Measurements from ENCODE around the gene RANBP3L. TPM values are rescaled to one million over a fixed set of nuclear protein-coding genes. Genes with fewer than 3 reads are reported as not detected.
A peak's percentile ranks its signal among the peaks of the same experiment; 100 is the strongest.
"Not testable (repeated sequence)": the region's sequence is repeated elsewhere in the genome, so short reads cannot be mapped to it uniquely, and the experiment has no call there.

RANBP3L gene
- total RNA-seq (1 to 10 TPM in 3 of 9 donors, under 1 TPM in 6; 0.19 to 2.2 (median 0.54) TPM), polyA plus RNA-seq (under 1 TPM; 0.14 to 0.19 TPM)
- long read RNA-seq, donor 1 = 0 reads
- long read RNA-seq, donor 2 = 0 reads
- long read RNA-seq, donor 3, partial matches to known transcripts = 1 of 4 reads
- long read RNA-seq, donor 3, other reads (novel, unspliced or antisense) = 0 of 4 reads

DNA sequence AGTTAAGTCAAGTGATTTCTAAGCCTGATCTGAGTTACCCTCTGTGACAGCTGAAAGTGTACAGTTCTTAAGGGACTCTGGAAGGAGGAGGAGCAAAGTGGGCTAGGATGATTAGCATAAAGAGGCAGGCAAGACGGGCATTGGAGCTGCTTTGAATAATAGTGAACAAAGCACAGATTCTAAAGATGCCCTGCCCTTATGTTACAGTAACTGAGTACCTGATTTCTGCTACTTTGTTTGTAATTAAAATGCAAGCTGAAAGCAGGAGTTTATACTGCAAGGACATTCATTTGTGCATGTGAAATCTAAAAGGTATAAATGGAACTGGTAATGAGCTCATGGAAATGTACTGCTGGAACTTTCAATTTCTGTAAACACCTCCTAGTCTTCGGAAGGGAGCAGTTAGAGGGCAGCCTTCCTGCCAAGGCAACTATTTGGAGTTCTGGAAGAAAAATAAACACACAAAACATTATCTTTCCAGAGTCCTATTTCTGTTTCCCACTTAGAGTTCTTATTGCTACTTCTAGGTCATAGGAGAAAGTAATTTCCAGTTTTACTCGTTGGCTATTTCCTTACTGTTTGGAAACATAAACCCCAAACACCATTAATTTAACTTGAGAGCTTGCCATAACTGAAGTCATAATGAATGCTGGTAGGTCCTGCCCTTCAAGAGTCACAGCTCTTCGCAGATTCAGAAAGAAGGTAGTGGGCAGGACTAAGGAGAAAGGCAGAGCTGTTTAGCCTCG, at the start of gene RANBP3L:
TSS of gene RANBP3L (minus strand) at position 45 of the 746 bp plus-strand sequence. CDS start 486 bp downstream, outside the sequence.
- H3K36me3 ChIP-seq = no peaks in the 10 kb centered on the region
- ATAC-seq = peak; percentile 71 to 91 (median 84)
- no peaks in the 10 kb centered on the region for H3K27me3 ChIP-seq
- H3K4me3 ChIP-seq = peak within 1 kb of the TSS in 11 of 12 donors; percentile 5 to 50 (median 35)
- H3K9me3 ChIP-seq = no peaks in the 10 kb centered on the region
- 5 to 24% (median 17%) methylated on average over 5 of the region's 5 CpGs for WGBS, 4 donors
- TF ChIP-seq POLR2A (IDR thresholded peaks at IDR 0.05) (no peak), CTCF (IDR thresholded peaks at IDR 0.05) (no peak)
- H3K4me1 ChIP-seq = peaks cover 0 to 31% (median 10%) of the 10 kb centered on the region in 12 donors
- intact Hi-C loops (cut with DNase I) = loop anchor here in 8 of 10 donors (2.0 to 10.0 kb wide), 9 partner anchors 31 to 393 kb away; partner anchors contain the start of gene NADK2 (in 3 of the 8)
- no peak for DNase-seq
- peak within 1 kb of the TSS; percentile 29 to 76 (median 68) for H3K27ac ChIP-seq

GRCh38 chr5:36346896-36347690, 45.4 kb upstream of the RANBP3L start:
- Histone ChIP-seq H3K36me3 (no peaks in the 10 kb centered on the region), H3K9me3 (peaks cover 0 to 3% (median 0%) of the 10 kb centered on the region in 12 donors), H3K27me3 (no peaks in the 10 kb centered on the region), H3K4me1 (no peaks in the 10 kb centered on the region), H3K27ac (no peak overlapping the region), H3K4me3 (no peak overlapping the region)
- ATAC-seq = no peak
- DNase-seq = no peak
- TF ChIP-seq POLR2A (IDR thresholded peaks at IDR 0.05) (no peak), CTCF (IDR thresholded peaks at IDR 0.05) (no peak)
- intact Hi-C loops (cut with DNase I) = no loop called here
- 65 to 76% (median 70%) methylated on average over 5 of the region's 5 CpGs for WGBS, 4 donors

GRCh38 chr5:36344899-36345298, 43.2 kb upstream of the RANBP3L start:
- no peaks in the 10 kb centered on the region for H3K36me3 ChIP-seq
- H3K27me3 ChIP-seq = peaks cover 0 to 4% (median 0%) of the 10 kb centered on the region in 9 donors
- no peaks in the 10 kb centered on the region for H3K4me1 ChIP-seq
- no peak for ATAC-seq
- WGBS, 4 donors = 81 to 90% (median 86%) methylated on average over 2 of the region's 2 CpGs
- no peak for DNase-seq
- no peak overlapping the region for H3K27ac ChIP-seq
- no peak overlapping the region for H3K4me3 ChIP-seq
- H3K9me3 ChIP-seq = peaks cover 0 to 3% (median 0%) of the 10 kb centered on the region in 12 donors
- TF ChIP-seq CTCF (IDR thresholded peaks at IDR 0.05) (no peak), POLR2A (IDR thresholded peaks at IDR 0.05) (no peak)
- intact Hi-C loops (cut with DNase I) = no loop called here

- ATAC-seq; H3K4me3 ChIP-seq; H3K9me3 ChIP-seq; H3K36me3 ChIP-seq; H3K27ac ChIP-seq; H3K4me1 ChIP-seq; DNase-seq; intact Hi-C loops (cut with DNase I); H3K27me3 ChIP-seq: not testable (repeated sequence)
- WGBS, 4 donors = 80 to 93% (median 83%) methylated on average over 4 of the region's 4 CpGs
Measured at GRCh38 chr5:36341720-36342119, 40.0 kb upstream of the RANBP3L start.
